ENCODE results near the gene EPHA2.

Gene EPHA2

DNA sequence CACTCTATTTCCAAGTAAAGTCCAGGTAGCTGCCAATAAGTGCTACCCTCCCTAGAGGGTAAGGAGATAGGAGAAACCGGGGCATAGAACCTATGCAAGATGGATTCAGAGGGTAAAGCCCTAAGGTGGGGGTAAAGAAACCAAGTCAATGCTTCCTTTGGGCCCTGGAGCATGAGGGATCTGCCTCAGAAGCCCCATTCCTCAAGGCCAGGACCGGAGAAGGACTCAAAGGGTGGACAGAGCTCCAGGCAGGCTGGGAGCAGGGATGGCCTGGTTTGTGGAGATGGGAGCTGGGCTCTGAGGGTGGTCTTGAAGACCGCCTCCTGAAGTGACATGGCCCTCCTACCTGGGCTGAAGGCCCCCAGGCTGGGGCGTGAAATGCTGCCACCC lies 3.9 kb downstream of the EPHA2 start:
- intact Hi-C loops (cut with DNase I) = no loop called here
- no peak for DNase-seq

GRCh38 chr1:16151196-16151994 lies 4.5 kb downstream of the EPHA2 start:
- intact Hi-C loops (cut with DNase I) = no loop called here
- no peak for DNase-seq

GRCh38 chr1:16150508-16150907 lies 5.4 kb downstream of the EPHA2 start:
- intact Hi-C loops (cut with DNase I) = no loop called here
- DNase-seq = no peak

DNA sequence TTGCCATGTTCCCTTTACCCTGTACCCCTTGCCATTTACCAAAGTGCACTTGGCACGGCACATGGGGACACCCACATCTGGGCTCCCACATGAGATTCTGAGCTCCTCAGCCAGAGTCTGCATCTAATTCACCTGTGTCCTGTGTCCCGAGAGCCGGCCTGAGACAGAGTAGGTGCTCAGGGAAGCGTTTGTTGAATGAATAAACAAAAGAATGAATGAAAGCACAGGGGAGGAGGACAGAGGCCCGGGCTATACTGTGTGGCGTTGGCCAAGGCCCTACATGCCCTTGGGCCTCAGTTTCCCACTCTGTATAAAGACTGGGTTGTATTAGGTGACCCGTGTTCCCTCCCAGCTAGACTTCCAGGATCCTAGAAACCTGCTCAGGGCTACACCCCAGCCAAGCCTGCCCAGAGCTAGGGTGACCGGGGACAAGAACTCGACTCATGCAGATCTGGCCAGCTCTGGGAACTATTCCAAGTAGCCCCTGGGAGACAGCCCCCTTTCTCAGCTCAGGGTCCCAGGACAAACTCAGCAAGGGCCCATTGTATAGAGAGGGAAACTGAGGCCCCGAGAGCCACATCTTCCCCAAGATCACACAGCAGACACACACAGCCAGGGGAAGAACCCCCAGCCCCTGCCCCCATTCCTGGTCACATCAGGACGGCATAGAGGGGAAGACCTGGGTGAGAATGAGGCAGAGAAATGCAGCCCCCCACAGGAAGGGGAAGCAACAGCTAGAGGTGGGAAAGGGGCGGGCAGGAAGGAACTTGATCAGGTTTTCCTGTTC lies 6.0 kb downstream of the EPHA2 start:
- intact Hi-C loops (cut with DNase I) = no loop called here

GRCh38 chr1:16149146-16149545 lies 6.7 kb downstream of the EPHA2 start:
- no peak for DNase-seq
- intact Hi-C loops (cut with DNase I) = no loop called here

More for the DNA sequence above, 6.0 kb downstream of the EPHA2 start:
- no peak for DNase-seq

DNA sequence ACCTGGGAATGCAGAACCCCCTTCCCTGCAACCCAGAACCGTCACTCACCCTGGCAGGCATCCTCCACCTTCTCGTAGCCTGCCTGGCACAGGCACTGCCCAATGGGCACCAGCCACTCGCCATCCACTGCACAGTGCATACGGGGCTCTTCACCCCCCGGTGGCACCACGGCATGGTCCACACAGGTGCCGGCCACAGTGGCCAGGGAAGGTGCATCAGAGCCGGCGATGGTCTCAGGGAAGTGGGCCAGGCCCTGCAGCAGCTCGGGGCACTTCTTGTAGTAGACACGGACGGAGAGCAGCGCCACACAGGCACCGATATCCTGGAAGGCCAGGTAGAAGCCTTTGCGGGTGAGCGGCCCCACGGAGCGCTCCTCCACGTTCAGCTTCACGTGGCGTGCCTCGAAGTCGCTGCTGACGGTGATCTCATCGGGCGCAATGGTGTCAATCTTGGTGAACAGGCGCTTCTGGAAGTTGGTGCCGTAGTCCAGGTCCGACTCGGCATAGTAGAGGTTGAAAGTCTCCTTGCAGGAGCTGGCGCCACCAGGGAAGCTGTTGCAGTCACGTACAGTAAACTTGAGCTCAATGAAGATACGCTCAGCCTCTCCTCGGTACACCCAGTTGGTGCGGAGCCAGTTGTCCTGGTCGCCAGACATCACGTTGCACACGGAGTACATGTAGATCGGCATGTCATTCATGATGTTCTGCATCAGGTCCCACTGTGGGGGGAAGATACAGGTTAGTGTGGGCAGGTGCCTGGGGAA lies 7.4 kb downstream of the EPHA2 start:
- intact Hi-C loops (cut with DNase I) = no loop called here
- no peak for DNase-seq

DNA sequence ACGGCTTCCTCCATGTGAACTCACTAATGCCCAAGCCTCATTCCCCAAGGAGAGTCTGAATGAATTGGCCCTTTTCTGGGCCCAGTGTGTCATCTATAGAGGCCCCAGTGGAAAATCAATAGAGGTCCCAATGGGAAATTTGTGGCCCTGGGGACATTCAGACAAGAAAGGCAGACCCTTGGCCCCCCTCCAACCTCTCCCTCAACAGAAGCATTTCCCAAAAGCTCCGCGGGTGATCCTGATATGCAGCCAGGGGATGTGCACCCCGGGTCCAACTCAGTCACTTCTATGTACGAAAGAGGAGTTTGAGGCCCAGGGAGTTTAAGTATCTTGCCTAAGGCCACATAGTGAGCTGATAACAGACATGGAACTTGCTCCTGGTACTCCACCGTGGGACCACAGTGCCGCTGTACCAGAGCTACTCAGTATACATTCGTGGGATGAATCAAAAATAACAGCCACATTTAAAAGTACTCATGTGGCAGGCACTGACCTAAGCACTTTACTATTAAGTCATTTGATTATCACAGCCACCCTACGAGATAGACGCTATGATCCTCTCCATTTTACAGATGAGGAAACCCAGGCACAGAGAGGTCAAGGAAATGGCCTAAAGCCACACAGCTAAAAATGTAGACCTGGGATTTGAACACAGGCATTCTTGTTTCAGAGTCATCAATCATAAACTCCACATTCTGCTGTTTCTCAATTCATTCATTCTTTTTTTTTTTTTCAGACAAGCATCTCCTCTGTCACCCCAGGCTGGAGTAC lies 8.5 kb downstream of the EPHA2 start:
- DNase-seq = no peak
- intact Hi-C loops (cut with DNase I) = no loop called here

GRCh38 chr1:16146279-16147155 lies 9.4 kb downstream of the EPHA2 start:
- intact Hi-C loops (cut with DNase I) = no loop called here

GRCh38 chr1:16145662-16146278 lies 10.1 kb downstream of the EPHA2 start:
- intact Hi-C loops (cut with DNase I) = no loop called here
- DNase-seq = no peak

More at GRCh38 chr1:16146279-16147155, 9.4 kb downstream of the EPHA2 start:
- DNase-seq = no peak

GRCh38 chr1:16145030-16145661 lies 10.7 kb downstream of the EPHA2 start:
- intact Hi-C loops (cut with DNase I) = no loop called here
- no peak for DNase-seq

- intact Hi-C loops (cut with DNase I) = no loop called here
Observed at GRCh38 chr1:16144325-16145029, 11.4 kb downstream of the EPHA2 start.

DNA sequence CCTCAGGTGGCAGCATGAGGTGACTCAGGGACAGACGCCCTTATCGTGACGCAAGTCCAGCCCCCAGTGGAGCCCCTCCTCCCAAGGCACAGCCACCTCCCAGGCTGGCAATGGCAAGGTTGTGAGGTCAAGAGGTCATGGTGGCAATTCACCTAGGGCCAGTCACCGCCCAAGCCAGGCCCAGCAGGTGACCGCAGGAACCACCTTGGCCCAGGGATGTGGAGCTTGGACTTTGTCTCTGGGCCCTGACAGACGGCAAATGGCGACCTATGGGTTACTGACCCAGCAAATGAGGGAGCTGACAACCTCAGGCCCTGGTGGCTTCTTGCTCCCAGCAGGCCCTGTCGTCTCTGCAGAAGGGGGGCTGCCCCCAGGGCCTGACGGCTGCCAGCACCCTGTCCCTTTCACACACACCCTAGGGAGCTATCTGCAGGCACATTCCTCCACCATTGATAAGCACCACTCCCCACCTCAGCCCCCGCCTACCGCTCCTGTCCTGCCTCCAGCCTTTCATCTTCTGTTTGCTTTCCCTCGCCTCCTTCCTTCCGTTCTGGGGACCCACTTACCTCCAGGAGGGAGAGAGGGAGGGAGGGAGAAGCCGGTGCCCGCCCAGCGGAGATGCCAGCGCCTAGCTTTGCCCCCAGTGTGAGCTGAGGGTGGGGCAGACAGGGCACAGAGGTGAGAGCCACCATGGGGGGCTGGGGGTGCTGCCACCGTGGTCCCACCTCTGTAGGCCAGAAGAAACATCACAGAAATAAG lies 12.1 kb downstream of the EPHA2 start:
- no peak for DNase-seq

More at GRCh38 chr1:16144325-16145029, 11.4 kb downstream of the EPHA2 start:
- no peak for DNase-seq

GRCh38 chr1:16143005-16143565 lies 12.8 kb downstream of the EPHA2 start:
- DNase-seq = no peak
- intact Hi-C loops (cut with DNase I) = no loop called here

More for the DNA sequence above, 12.1 kb downstream of the EPHA2 start:
- intact Hi-C loops (cut with DNase I) = no loop called here

DNA sequence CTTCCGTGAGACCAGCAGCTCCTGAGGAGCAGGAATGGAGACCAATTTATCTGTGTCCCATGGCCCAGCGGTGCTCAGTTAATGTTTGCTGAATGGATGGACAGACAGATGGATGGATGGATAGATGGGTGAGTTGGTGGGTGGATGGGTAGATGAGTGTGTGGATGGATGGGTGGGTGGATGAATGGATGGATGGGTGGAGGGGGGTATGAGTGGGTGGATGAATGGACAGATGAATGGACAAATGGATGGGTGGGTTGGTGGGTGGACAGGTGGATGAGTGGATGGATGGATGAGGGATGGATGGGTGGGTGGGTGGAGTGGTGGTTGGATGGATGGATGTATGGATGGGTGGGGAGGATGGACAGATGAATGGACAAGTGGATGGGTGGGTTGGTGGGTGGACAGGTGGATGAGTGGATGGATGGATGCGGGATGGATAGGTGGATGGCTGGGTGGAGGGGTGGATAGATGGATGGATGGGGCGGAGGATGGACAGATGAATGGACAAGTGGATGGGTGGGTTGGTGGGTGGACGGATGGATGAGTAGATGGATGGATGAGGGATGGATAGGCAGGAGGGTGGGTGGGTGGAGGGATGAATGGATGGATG lies 13.4 kb downstream of the EPHA2 start:
- intact Hi-C loops (cut with DNase I) = no loop called here
- no peak for DNase-seq

DNA sequence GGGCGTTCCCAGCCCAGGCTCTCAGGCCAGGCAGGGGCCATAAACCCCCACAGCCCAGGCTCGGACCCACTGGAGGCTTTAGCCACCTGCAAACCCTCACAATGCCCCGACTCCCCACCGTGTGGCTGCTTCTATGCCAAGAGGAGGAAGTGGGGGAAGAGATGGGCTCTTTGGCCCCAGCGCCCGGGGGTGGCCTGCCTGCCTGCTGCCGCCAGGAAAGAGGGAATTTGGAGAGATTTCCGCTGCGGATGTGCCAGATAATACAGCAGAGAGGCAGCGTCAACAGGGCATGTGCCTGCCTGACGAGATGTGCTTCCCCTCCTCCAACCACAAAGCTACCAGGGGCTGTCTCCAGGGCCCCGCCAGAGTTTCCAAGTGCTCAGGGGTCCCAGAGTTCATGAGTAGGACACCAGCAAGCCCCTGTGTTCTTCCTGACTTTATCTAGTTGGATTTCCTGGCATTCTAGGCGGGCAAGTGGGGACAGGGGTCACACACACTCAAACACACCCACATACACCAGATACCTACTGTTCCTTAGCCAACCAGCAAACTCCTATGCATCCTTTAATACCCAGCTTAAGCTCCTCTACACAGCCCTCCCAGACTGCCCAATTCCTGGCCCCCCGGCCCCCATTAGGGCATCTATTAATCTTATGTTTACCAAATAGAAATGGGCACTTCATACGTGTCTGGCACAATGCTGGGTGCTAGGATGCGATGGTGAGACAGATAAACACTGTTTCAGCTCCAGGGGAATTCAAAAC lies 14.1 kb downstream of the EPHA2 start:
- peak in 2 of 10 donors; percentile 7 to 85 for DNase-seq
- intact Hi-C loops (cut with DNase I) = no loop called here
